ENCODE data around the gene CEACAM19. TPM values are rescaled to one million over a fixed set of nuclear protein-coding genes. Genes with fewer than 3 reads are reported as not detected.
"Not testable (repeated sequence)": the region's sequence is repeated elsewhere in the genome, so short reads cannot be mapped to it uniquely, and the experiment has no call there.

Gene CEACAM19
- total RNA-seq, 4 donors from 2014 or later, result 0.82 to 5.2 (median 3.5) TPM

DNA sequence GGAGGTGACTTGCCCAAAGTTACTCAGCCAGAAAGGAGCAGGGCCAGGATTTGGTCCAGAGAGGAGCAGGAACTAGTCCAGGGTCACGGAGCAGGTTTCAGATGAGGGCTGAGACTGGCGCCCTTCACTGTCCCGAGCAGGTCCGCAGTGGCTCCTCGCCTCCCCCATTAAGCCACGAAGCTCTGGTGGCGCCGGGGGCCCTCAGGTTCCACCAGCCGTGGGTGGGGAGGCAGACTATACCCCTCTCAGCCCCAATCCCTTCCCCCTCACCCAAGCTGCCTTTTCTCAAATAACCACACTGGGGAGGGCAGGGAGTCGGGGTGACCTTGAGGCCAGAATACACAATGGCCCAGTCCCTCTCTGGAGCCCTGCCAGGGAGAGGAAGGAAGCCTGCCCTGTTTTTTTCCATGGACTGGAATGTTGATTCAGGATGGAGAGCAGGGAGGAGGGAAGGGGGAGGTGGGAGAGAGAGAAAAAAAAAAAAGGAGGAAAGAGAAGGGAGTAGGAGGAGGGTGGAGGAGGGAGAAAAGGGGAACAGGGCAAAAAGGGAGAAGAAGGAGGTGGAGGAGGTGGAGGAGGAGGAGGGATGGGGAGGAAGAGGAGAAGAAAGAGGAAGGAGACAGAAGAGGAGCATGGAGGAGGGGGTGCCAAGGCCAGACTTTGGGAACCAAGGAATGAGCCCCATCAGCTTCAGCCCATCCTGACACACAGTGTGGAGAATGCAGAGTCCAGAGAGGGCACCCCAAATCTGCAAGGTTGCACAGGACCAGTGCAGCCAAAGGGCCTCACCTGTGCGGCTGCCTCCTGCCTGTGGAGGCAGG is 47.4 kb downstream of the CEACAM19 start:
- H3K27ac ChIP-seq, result peak overlapping the region; percentile 66 to 88 (median 84)
- peak; percentile 83 for ATAC-seq
- no peaks in the 10 kb centered on the region for H3K27me3 ChIP-seq
- no peak overlapping the region for H3K4me3 ChIP-seq
- peaks cover 0 to 45% (median 15%) of the 10 kb centered on the region in 3 donors for H3K4me1 ChIP-seq
- WGBS, 2 donors (ENCODE audit: low coverage in 1 of 2), result 21 to 35% methylated on average over 8 to 9 of the region's 11 CpGs
- TF ChIP-seq, protein P1, sequence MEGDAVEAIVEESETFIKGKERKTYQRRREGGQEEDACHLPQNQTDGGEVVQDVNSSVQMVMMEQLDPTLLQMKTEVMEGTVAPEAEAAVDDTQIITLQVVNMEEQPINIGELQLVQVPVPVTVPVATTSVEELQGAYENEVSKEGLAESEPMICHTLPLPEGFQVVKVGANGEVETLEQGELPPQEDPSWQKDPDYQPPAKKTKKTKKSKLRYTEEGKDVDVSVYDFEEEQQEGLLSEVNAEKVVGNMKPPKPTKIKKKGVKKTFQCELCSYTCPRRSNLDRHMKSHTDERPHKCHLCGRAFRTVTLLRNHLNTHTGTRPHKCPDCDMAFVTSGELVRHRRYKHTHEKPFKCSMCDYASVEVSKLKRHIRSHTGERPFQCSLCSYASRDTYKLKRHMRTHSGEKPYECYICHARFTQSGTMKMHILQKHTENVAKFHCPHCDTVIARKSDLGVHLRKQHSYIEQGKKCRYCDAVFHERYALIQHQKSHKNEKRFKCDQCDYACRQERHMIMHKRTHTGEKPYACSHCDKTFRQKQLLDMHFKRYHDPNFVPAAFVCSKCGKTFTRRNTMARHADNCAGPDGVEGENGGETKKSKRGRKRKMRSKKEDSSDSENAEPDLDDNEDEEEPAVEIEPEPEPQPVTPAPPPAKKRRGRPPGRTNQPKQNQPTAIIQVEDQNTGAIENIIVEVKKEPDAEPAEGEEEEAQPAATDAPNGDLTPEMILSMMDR (IDR thresholded peaks at IDR 0.05), result no peak
- TF ChIP-seq EP300 (IDR thresholded peaks at IDR 0.05) (no peak), POLR2A (IDR thresholded peaks at IDR 0.05) (no peak), POLR2AphosphoS5 (IDR thresholded peaks at IDR 0.05) (peak; percentile 23)
- no peaks in the 10 kb centered on the region for H3K36me3 ChIP-seq
- H3K9me3 ChIP-seq, result peaks cover 0 to 8% (median 0%) of the 10 kb centered on the region in 3 donors

DNA sequence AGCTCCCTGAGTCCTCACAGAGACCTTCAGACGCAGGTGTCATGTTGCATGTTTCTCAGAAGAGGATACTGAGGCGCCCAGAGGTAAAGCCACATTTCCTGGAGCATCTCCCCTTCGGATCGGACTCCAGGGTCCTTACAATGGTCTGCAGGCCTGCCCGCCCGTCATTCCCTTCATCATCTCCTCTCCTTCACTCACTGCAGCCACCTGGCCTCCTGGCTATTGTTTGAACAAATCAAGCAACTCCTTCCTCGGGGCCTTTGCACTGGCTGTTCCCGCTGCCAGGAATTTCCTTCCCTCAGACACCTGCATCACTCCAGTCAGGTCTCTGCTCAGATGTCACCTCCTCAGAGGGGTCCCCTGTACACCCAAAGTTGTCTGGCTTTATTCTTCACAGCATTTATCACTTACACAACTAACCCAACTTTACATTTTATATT is 48.0 kb downstream of the CEACAM19 start:
- Histone ChIP-seq H3K27ac (peak overlapping the region in 3 of 4 donors; percentile 80 to 88 (median 87)), H3K27me3 (no peaks in the 10 kb centered on the region), H3K36me3 (no peaks in the 10 kb centered on the region), H3K4me3 (no peak overlapping the region), H3K9me3 (peaks cover 0 to 8% (median 0%) of the 10 kb centered on the region in 3 donors), H3K4me1 (peaks cover 0 to 51% (median 19%) of the 10 kb centered on the region in 3 donors)
- TF ChIP-seq, protein P1 (IDR thresholded peaks at IDR 0.05), result no peak
- TF ChIP-seq POLR2AphosphoS5 (IDR thresholded peaks at IDR 0.05), result no peak
- no peak for TF ChIP-seq POLR2A (IDR thresholded peaks at IDR 0.05)
- TF ChIP-seq EP300 (IDR thresholded peaks at IDR 0.05), result no peak
- WGBS, 2 donors (ENCODE audit: low coverage in 1 of 2), result 67 to 80% methylated on average over 1 to 3 of the region's 8 CpGs
- ATAC-seq, result no peak

DNA sequence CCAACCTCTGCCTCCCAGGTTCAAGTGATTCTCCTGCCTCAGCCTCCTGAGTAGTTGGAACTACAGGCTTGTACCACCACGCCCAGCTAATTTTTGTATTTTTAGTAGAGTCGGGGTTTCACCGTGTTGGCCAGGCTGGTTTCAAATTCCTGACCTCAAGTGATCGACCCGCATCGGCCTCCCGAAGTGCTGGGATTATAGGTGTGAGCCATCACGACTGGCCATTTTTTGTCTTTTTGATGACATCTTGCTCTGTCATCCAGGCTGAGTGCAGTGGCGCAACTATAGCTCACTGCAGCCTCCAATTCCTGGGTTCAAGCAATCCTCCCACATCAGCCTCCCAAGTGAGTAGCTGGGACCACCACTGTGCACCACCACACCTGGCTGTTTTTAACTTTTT is 49.1 kb downstream of the CEACAM19 start:
- not testable (repeated sequence) for ATAC-seq, H3K9me3 ChIP-seq, H3K36me3 ChIP-seq, H3K4me3 ChIP-seq, H3K27me3 ChIP-seq, H3K27ac ChIP-seq
- peaks cover 0 to 62% (median 19%) of the 10 kb centered on the region in 3 donors for H3K4me1 ChIP-seq
- 92 to 95% methylated on average over 6 to 8 of the region's 9 CpGs for WGBS, 2 donors (ENCODE audit: low coverage in 1 of 2)

DNA sequence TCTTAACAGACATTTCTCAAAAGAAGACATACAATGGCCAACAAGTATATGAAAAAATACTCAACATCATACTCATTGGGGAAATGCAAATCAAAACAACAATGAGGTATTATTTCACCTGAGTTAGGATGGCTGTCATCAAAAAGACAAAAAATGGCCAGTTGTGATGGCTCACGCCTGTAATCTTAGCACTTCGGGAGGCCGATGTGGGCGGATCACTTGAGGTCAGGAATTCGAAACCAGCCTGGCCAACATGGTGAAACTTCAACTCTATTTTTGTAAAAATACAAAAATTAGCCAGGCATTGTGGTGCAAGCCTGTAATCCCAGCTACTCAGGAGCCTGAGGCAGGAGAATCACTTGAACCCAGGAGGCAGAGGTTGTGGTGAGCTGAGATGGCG is 49.7 kb downstream of the CEACAM19 start:
- Histone ChIP-seq H3K4me3 (no peak overlapping the region), H3K4me1 (peaks cover 0 to 63% (median 19%) of the 10 kb centered on the region in 3 donors), H3K27ac (no peak overlapping the region), H3K36me3 (no peaks in the 10 kb centered on the region), H3K27me3 (no peaks in the 10 kb centered on the region), H3K9me3 (no peaks in the 10 kb centered on the region)
- no peak for TF ChIP-seq POLR2AphosphoS5 (IDR thresholded peaks at IDR 0.05)
- no peak for TF ChIP-seq EP300 (IDR thresholded peaks at IDR 0.05)
- TF ChIP-seq POLR2A (IDR thresholded peaks at IDR 0.05), result no peak
- TF ChIP-seq, protein P1 (IDR thresholded peaks at IDR 0.05), result no peak
- WGBS, 2 donors (ENCODE audit: low coverage in 1 of 2), result 81 to 100% methylated on average over 2 to 6 of the region's 6 CpGs
- ATAC-seq, result no peak

DNA sequence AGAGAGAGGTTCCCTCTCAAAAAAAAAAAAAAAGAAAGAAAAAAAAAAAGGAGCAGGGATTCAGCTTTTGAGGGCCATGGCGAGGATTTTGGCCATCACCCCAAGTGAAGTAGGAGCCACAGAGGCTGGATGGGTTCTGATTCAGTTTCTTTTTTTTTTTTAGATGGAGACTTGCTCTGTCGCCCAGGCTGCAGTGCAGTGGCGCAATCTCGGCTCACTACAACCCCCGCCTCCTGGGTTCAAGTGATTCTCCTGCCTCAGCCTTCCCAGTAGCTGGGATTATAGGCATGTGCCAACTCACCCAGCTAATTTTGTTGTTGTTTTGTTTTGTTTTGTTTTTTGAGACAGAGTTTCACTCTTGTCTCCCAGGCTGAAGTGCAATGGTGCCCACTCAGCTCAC is 50.1 kb downstream of the CEACAM19 start:
- Histone ChIP-seq H3K4me1 (peaks cover 0 to 63% (median 19%) of the 10 kb centered on the region in 3 donors), H3K27ac (peak overlapping the region in 1 of 4 donors; percentile 31)
- H3K4me3 ChIP-seq, H3K36me3 ChIP-seq, ATAC-seq, H3K9me3 ChIP-seq, H3K27me3 ChIP-seq: not testable (repeated sequence)
- 80 to 88% methylated on average over 5 of the region's 5 CpGs for WGBS, 2 donors (ENCODE audit: low coverage in 1 of 2)

Data from gastroesophageal sphincter (tissue), 4 donors.